DND-41 (cell line): ENCODE measurements around the gene TIMM44.
"Not testable (repeated sequence)": the region's sequence is repeated elsewhere in the genome, so short reads cannot be mapped to it uniquely, and the experiment has no call there.

ENCODE experiments used
- ATAC-seq: fragments of 200-7000 bp; cut with Tn5 transposase; 3 replicates; pipeline ENCODE4 v1.9.1; 2021; ENCODE audit warnings: low read depth; ENCODE audit not compliant: insufficient read depth
- DNase-seq: peaks from one replicate; pipeline ENCODE4 v3.0.0-alpha.2; 2020
- H2AFZ ChIP-seq: 2 replicates; pipeline ENCODE4 v1.6.0; 2012; ENCODE audit warnings: low read depth, low read length
- H3K27ac ChIP-seq: 2 replicates; pipeline ENCODE4 v1.5.1; 2012; ENCODE audit warnings: low read length, inconsistent platforms
- H3K27me3 ChIP-seq: fragments of 200-600 bp; sonication (generic); 2 replicates; pipeline ENCODE4 v1.6.0; 2012; ENCODE audit warnings: low read length, mild to moderate bottlenecking, inconsistent platforms; ENCODE audit not compliant: insufficient read depth, poor library complexity
- H3K36me3 ChIP-seq: 2 replicates; pipeline ENCODE4 v1.5.1; 2012; ENCODE audit warnings: low read length, inconsistent platforms; ENCODE audit not compliant: insufficient read depth
- H3K4me1 ChIP-seq: 2 replicates; pipeline ENCODE4 v1.5.1; 2012; ENCODE audit warnings: mild to moderate bottlenecking, low read length; ENCODE audit not compliant: insufficient read depth
- H3K4me2 ChIP-seq: 2 replicates; pipeline ENCODE4 v1.6.0; 2012; ENCODE audit warnings: mild to moderate bottlenecking, moderate library complexity, low read length, inconsistent platforms; ENCODE audit not compliant: insufficient read depth
- H3K4me3 ChIP-seq, 2 experiments: fragments of 200-600 bp in 1 of 2; shearing (Covaris generic) in 1 of 2; 2 replicates each; pipeline ENCODE4 v1.5.1; 2012 to 2016; ENCODE audit warnings: inconsistent platforms in 2 of 2, low read length in 2 of 2, mild to moderate bottlenecking in 2 of 2, low read depth in 1 of 2, moderate library complexity in 1 of 2
- H3K79me2 ChIP-seq: 2 replicates; pipeline ENCODE4 v1.6.0; 2012; ENCODE audit warnings: low read length, inconsistent platforms; ENCODE audit not compliant: insufficient read depth
- H3K9ac ChIP-seq: 2 replicates; pipeline ENCODE4 v1.6.0; 2012; ENCODE audit warnings: low read depth, mild to moderate bottlenecking, inconsistent platforms, low read length, moderate library complexity
- H3K9me3 ChIP-seq: 2 replicates; pipeline ENCODE4 v1.5.1; 2012; ENCODE audit warnings: low read length, moderate library complexity, mild to moderate bottlenecking, inconsistent platforms; ENCODE audit not compliant: insufficient read depth, severe bottlenecking
- H4K20me1 ChIP-seq: 2 replicates; pipeline ENCODE4 v1.6.0; 2012; ENCODE audit warnings: low read length; ENCODE audit not compliant: insufficient read depth
- CTCF ChIP-seq: IDR thresholded peaks from 2 replicates; pipeline ENCODE4 v1.5.1; 2012; ENCODE audit warnings: borderline replicate concordance, low read length, moderate library complexity, mild to moderate bottlenecking; ENCODE audit not compliant: poor library complexity, severe bottlenecking; ENCODE audit errors: extremely low read depth
- EZH2 ChIP-seq: IDR thresholded peaks from 3 replicates; pipeline ENCODE4 v1.6.1; 2012; ENCODE audit warnings: borderline replicate concordance, low read depth, mild to moderate bottlenecking, moderate library complexity, low read length, inconsistent platforms; ENCODE audit not compliant: severe bottlenecking

Gene TIMM44

GRCh38 chr19:7961920-7962626 is 18.6 kb upstream of the TIMM44 start:
- Histone ChIP-seq H3K79me2 (no peaks in the 10 kb centered on the region), H3K27ac (no peak overlapping the region), H4K20me1 (peaks cover 15% of the 10 kb centered on the region; the same call in 1 of the 2 replicates), H3K9me3 (no peaks in the 10 kb centered on the region), H3K36me3 (peaks cover 77% of the 10 kb centered on the region), H2AFZ (no peak overlapping the region), H3K4me2 (no peak overlapping the region), H3K4me3 (no peak overlapping the region), H3K4me1 (no peaks in the 10 kb centered on the region), H3K9ac (no peak overlapping the region), H3K27me3 (no peaks in the 10 kb centered on the region)
- TF ChIP-seq EZH2 (no peak), CTCF (no peak)
- ATAC-seq (no peak), DNase-seq (no peak)

- not testable (repeated sequence) for DNase-seq, H3K9ac ChIP-seq, H3K27ac ChIP-seq, ATAC-seq, H2AFZ ChIP-seq, H3K27me3 ChIP-seq, H3K9me3 ChIP-seq, H3K4me2 ChIP-seq, H3K79me2 ChIP-seq, H3K4me3 ChIP-seq, H3K4me1 ChIP-seq
- Histone ChIP-seq H4K20me1 (peaks cover 15% of the 10 kb centered on the region; the same call in 1 of the 2 replicates), H3K36me3 (peaks cover 68% of the 10 kb centered on the region)
These were observed 17.6 kb upstream of the TIMM44 start for GRCh38 chr19:7961082-7961481.

- Histone ChIP-seq H3K27me3 (no peaks in the 10 kb centered on the region), H3K9me3 (no peaks in the 10 kb centered on the region), H4K20me1 (peaks cover 8% of the 10 kb centered on the region; the same call in 1 of the 2 replicates), H2AFZ (no peak overlapping the region), H3K4me1 (no peaks in the 10 kb centered on the region), H3K36me3 (peaks cover 50% of the 10 kb centered on the region), H3K9ac (no peak overlapping the region), H3K4me2 (no peak overlapping the region), H3K4me3 (no peak overlapping the region), H3K27ac (no peak overlapping the region), H3K79me2 (no peaks in the 10 kb centered on the region)
- no peak for TF ChIP-seq EZH2
- no peak for TF ChIP-seq CTCF
- ATAC-seq, result no peak
- DNase-seq, result no peak
These were observed 15.7 kb upstream of the TIMM44 start for GRCh38 chr19:7959211-7959610.

- H3K36me3 ChIP-seq, result peaks cover 18% of the 10 kb centered on the region
- H2AFZ ChIP-seq, result no peak overlapping the region
- H3K4me1 ChIP-seq, result no peaks in the 10 kb centered on the region
- no peak for DNase-seq
- H3K9ac ChIP-seq, result no peak overlapping the region
- TF ChIP-seq EZH2, result no peak
- TF ChIP-seq CTCF, result no peak
- no peaks in the 10 kb centered on the region for H3K27me3 ChIP-seq
- peaks cover 6% of the 10 kb centered on the region; the same call in 1 of the 2 replicates for H4K20me1 ChIP-seq
- H3K4me2 ChIP-seq, result no peak overlapping the region
- ATAC-seq, result no peak
- H3K4me3 ChIP-seq, result no peak overlapping the region
- no peaks in the 10 kb centered on the region for H3K9me3 ChIP-seq
- no peaks in the 10 kb centered on the region for H3K79me2 ChIP-seq
- no peak overlapping the region for H3K27ac ChIP-seq
These were observed 12.2 kb upstream of the TIMM44 start for GRCh38 chr19:7955696-7956095.
